OCI-LY1 (cell line): Measurements from ENCODE around the gene SLC38A6.

Experiments used
- EZH2 ChIP-seq: fragments of 200-600 bp; sonication (generic), shearing (Covaris generic); IDR thresholded peaks from 2 replicates; pipeline ENCODE4 v1.8.0; 2017; ENCODE audit warnings: borderline replicate concordance, mixed run types, mild to moderate bottlenecking, antibody characterized with exemption, low read length, moderate library complexity, mixed read lengths
- TF ChIP-seq, protein P1 (sequence below): fragments of 200-600 bp; sonication (generic), shearing (Covaris generic); IDR thresholded peaks from 2 replicates; pipeline ENCODE4 v1.5.1; 2017; ENCODE audit warnings: mild to moderate bottlenecking, antibody characterized with exemption, low read length, moderate library complexity, mixed read lengths

DNA sequence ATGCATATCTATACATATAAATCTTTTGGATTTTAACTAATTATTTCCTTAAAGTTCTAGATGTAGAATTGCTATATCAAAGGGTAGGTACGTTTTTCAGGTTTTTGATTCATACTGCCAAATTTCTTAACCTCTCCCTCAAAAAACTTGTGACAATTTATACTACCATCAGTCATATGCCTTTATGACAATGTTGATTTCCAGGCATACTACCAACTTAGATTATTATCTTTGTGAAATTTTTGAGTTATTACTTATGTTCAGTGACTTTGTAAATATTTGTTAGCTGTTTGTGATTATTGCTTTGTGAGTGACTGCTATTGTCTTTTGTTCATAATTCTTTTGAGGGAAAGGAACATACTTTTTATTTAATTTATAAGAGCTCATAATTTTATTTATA, 107.0 kb downstream of the SLC38A6 start:
- TF ChIP-seq, protein P1, sequence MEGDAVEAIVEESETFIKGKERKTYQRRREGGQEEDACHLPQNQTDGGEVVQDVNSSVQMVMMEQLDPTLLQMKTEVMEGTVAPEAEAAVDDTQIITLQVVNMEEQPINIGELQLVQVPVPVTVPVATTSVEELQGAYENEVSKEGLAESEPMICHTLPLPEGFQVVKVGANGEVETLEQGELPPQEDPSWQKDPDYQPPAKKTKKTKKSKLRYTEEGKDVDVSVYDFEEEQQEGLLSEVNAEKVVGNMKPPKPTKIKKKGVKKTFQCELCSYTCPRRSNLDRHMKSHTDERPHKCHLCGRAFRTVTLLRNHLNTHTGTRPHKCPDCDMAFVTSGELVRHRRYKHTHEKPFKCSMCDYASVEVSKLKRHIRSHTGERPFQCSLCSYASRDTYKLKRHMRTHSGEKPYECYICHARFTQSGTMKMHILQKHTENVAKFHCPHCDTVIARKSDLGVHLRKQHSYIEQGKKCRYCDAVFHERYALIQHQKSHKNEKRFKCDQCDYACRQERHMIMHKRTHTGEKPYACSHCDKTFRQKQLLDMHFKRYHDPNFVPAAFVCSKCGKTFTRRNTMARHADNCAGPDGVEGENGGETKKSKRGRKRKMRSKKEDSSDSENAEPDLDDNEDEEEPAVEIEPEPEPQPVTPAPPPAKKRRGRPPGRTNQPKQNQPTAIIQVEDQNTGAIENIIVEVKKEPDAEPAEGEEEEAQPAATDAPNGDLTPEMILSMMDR, result no peak
- no peak for TF ChIP-seq EZH2
